GDM1 (cell line): ENCODE measurements around the gene HEMK1.
A peak's percentile ranks its signal among the peaks of the same experiment; 100 is the strongest.

ENCODE experiments used
- DNase-seq: peaks from one replicate; lab custom pipeline; 2025; lab: John Stamatoyannopoulos, UW

The HEMK1 gene

GRCh38 chr3:50616770-50617095 lies 47.4 kb downstream of the HEMK1 start:
- peak; percentile 88 for DNase-seq

DNA sequence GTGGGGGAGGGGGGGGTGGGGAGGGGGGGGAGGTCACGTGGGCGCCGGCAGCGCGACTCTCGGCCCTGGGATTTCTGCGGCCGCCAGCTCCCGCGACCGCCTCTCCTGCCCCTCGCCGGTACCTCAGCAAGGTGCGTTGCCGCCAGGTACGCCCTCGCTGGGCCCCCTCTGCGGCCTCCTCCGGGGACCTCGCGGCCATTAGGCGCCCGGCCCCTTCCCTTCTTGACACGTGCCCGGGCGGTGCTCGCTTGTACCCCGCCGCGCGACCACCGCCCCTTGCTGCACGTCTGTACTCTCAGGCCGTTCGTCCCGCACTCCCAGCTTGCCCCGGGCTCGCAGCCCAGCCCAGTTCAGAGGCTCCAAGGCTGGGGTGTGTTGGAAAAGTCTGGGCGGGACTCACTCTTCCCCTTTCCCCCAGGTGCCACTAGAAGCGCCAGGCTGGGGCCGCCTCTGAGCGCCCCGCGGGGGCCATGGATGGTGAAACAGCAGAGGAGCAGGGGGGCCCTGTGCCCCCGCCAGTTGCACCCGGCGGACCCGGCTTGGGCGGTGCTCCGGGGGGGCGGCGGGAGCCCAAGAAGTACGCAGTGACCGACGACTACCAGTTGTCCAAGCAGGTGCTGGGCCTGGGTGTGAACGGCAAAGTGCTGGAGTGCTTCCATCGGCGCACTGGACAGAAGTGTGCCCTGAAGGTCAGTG lies 47.9 kb downstream of the HEMK1 start, which contains the start of gene MAPKAPK3:
Gene MAPKAPK3, plus strand, starts transcription at position 56 of the 696 bp plus-strand sequence. Its CDS starts 415 bp downstream, at position 471.
- DNase-seq = no peak

DNA sequence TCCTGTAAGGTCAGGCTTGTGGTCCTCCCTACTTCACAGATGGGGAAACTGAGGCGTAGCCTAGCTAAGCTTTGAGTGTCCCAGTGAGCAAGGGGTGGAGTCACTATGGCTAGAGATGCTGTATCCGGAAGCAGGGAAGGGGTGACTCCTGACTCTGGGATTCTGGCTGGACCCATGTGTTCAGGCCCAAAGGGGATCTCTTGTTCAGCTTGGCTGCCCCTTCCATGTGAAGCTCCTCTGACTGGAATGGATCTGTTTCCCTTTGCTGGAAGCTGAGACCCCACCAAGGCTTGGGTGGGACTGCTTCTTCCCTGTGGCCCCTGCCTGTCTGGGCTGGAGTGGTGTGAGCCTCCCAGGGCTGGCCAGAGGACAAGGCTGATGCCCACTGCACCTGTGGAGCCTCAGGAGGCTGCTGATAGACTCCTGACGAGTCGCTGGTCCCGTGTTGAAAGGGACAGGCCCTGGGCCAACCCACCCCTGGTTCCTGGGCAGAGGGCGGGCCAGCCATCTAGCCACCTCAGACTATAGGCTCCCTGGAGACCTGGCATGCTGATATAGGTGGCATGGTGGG lies 48.7 kb downstream of the HEMK1 start:
- no peak for DNase-seq

DNA sequence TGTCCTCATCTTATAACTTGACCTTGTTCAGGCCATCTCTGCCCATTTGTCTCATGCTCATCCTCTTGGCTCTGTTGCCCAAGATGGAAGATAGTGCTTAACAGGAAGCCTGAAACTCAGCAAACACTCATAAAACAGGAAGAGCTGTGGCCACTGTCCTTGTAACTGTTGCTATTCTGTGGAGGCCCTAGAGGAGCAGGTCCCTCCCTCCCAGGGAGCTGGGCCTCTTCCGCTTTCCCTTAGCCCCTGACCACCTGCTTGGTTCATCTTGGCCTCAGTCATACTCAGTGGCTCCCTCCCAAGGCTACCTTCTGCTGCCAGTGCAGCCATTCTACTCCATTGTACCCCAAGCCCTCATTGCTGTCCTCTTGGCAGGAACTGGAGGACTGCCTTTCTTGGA lies 51.1 kb downstream of the HEMK1 start:
- peak; percentile 71 for DNase-seq

DNA sequence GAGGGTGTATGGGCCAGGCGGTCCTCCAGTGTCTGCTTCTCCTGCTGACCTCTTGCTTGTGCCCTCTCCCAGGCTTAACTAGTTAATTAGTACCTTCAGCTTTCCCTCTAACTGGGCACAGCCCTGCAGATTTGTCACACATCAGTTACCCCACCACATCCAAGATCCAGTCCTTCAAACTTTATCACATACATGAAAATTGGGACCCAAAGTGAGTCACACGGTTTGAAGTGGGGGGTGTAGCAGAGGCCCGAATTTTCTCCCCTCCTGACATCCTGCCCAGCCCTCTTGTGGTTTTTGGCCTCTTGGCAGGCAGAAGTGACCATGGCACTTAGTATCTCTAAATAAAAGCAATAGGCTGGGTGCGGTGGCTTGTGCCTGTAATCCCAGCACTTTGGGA lies 51.5 kb downstream of the HEMK1 start:
- DNase-seq = no peak

GRCh38 chr3:50622881-50623280 lies 53.6 kb downstream of the HEMK1 start:
- DNase-seq = no peak

GRCh38 chr3:50623840-50624474 lies 54.6 kb downstream of the HEMK1 start:
- peak; percentile 74 for DNase-seq

DNA sequence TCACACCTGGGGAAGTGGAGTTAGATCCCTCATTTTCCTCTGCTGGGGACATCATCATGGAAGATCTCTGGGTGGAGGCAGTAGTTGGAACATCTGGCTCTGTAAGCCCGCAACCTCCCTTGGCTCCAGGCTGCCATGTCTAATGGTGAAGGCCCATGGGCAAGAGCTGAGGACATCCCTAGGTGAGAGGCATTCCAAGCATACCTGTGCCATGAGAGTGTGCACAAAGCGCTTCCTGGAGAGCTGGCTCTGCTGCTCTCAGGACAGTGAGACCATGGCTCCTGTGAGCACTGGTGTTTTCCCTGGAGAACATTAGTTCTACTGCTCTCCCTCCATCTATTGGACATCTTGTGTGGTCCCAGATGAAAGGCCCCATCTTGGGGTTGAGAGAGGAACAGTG lies 55.3 kb downstream of the HEMK1 start:
- DNase-seq = no peak

DNA sequence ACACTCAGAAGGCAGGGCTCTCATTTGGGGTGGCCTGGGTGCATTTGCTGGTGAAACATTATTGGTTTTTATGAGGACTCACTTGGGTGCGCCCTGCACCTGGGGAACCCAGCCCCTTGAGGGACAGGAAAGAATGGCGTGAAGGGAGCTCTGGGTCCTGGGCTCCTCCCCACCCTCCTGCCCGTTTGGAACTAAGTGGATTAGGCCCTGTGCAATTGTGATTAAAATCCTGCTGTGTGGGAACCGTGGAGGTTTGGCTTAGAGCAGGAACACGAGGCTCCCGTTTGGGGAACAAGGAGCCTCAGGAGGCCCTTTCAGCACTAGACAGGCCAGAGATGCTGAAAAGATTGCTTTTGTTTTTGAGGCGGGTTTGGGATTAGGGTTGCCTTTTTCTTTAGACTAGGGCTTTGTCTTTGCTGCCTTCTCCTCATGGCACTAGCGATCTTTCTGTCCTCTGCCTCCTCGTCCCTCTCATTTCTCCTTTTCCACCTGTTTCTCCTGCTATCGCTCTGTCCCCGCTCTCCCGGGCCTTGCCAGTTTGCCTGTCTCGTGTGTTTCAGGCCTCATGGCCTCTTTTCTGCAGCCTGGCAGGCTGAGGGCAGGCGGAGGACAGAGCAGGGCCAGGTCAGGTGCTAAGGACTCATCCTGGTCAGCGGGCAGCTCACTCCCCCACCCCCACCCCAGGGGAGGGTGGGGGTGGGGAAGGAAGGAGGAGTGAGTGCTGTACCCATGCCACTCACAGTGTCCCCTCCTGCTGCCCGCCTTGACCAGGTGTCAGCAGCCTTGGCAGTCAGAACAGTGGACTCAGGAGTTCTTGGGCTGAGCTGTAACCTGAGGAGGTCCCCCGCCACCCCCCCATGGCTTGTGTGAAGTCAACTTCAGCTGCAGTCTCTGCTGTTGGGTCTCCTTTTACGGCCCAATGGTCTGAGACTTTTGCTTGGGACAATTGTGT lies 56.2 kb downstream of the HEMK1 start:
- DNase-seq = no peak

DNA sequence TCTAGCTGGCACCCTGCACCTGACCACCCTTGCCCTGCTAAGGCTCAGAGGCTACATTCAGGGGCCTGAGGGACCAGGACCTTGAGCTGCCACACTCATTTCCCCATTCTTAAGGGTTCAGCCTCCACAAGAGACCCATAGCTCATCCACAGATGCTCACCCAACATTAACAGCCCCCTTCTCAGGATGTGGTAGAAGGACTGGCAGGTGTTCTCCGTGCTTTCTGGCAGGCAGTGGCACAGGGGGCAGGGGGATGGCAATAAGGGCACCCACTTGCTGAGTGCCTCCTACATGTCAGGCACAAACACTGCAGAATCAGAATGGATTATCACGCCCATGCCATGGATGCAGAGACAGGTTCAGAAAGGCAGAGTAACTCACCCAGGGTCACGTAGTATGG lies 57.1 kb downstream of the HEMK1 start:
- DNase-seq = no peak

DNA sequence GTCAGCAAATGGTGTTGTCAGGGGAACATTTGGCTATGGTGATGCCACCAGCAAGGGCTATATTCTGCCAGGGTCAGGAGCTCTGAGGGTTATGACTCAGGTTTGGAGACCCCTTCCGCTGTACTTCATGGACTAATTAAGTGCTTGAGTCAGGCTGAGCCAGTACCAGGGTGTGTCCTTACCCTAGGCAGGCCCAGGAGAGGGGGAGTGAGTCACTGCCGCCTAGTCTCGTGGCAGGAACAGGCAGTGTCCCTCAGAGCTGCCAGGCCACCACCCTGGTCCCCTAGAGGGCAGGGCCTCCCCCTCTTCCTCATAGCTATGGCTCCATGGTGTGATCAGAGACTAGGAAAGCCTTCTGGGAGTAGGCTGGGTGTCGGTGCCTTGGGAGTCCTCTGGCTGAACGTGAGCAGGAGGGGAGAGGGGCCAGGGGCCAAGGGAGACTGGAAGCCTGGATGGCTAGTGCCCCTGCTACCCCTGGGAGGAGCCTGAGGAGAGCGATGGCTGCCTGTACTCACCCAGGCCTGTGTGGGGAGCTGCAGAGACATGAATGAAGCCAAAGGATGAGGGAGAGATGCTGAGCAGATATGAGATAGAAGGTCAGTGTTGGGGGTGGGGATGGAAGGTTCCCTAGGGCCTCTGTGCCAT lies 58.2 kb downstream of the HEMK1 start:
- no peak for DNase-seq

DNA sequence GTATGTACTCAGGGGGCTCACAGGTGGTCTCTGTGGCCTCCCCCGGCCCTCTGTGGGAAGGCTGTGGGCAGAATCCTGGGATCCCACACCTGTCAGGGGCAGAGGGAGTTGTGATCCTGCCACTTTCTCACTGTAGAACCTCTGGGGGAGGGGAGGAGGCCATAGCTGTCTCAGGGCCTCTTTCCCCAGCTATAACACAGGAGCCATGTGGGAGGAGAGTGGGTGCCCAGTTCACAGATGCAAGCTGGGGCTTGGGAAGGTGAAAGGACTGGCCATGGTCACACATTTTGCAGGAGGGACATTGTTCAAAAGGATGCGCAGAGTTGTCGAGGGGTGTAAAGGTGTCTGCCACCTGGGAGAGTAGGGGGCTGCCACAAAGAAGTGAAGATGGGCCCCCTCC lies 59.3 kb downstream of the HEMK1 start:
- no peak for DNase-seq

GRCh38 chr3:50630394-50630793 lies 61.1 kb downstream of the HEMK1 start:
- DNase-seq = no peak

DNA sequence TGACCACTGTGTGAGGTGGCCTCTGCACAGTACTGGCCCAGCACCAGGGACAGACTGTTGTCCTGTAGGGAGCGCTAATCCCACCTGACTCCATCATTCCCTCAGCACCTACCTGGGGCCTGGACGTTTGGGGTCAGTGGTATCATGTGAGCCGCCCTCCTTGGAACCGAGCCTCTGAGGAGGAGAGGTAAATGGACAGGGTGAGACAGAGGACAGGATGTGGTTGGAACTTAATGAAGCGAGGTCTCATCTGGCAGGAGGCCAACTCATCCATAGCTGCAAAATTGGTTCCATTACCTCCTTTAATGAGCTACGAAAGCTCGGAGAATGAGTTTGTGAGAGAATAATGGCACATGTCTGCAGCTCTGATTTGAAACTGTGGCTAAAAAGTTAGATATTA lies 61.6 kb downstream of the HEMK1 start:
- DNase-seq = no peak

- DNase-seq = peak; percentile 20
Measured at GRCh38 chr3:50632450-50632849, 63.1 kb downstream of the HEMK1 start.

GRCh38 chr3:50633230-50633790 lies 64.0 kb downstream of the HEMK1 start:
- no peak for DNase-seq

- no peak for DNase-seq
Measured at GRCh38 chr3:50635066-50635465, 65.7 kb downstream of the HEMK1 start.

DNA sequence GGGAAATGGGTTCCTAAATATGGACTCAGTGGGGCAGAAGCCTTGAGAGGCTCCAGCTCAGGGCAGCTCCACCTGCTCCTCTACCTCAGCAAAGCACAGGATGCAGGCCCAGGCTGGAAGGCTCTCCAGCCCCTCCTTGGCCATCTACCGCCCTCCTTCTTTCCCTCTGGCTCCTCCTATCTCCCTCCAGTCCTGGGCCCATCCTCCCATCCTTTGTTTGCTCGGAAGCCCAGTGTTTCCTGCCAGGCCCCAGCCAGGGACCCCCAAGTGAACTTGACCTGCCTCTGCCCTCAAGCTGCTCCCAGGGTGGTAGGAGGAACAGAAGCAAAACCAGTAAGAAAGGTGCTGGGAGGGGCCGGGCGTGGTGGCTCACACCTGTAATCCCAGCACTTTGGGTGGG lies 67.7 kb downstream of the HEMK1 start:
- DNase-seq = no peak

- no peak for DNase-seq
Measured at GRCh38 chr3:50637945-50638344, 68.6 kb downstream of the HEMK1 start.

DNA sequence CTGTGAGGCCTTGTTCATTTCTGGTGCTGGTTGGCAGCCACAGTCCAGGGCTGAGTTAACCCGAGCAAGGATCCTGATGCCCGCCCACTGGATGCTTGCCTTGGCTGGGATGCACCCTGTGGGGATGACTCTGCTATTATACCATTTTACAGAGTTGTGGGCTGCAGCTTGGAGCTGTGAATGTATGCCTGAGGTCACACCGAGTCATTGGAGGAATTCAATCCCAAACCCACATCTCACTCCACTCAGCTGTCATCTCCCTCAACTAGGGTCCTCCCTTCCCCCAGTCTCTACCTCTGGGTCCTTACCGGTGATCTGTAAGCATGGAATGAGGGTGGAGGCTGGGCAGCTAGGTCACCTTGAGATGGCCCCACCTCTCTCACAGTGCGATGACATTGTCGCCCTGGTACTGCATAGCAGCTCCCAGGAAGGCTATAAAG lies 69.8 kb downstream of the HEMK1 start:
- no peak for DNase-seq

- DNase-seq = no peak
Measured at GRCh38 chr3:50642382-50642781, 73.1 kb downstream of the HEMK1 start.

DNA sequence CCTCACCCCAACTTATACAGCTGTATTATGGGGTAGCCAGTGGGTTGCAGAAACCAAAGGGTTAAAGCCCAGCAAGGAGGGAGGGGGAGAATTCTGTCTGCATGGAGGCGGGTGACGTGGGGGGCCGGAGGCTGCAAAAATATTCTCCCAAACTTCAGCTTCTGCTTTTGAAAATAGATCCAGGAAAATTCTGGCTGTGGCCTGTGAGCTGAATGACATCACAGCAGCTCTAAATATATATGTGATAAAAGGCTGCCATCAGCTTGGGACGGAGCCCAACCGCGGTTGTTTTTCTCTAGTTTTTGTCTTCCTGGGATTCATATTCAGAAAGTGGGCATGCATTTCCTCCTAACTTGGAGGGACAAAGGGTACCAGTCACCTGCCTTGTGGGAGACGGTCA lies 75.2 kb downstream of the HEMK1 start:
- DNase-seq = no peak
